HG03196 (cell line): ENCODE measurements around the gene ZNF429.
A peak's percentile ranks its signal among the peaks of the same experiment; 100 is the strongest.
"Not testable (repeated sequence)": the region's sequence is repeated elsewhere in the genome, so short reads cannot be mapped to it uniquely, and the experiment has no call there.

ENCODE experiments used
- ATAC-seq: cut with Tn5 transposase; IDR thresholded peaks from one replicate; pipeline ENCODE4 v1.9.1; 2021; ENCODE audit not compliant: unreplicated experiment

The ZNF429 gene

GRCh38 chr19:21505459-21506451, at the start of gene ZNF429:
Gene ZNF429, plus strand, starts transcription at chr19:21505602. Its CDS starts 170 bp downstream, at chr19:21505772.
- peak; percentile 100 for ATAC-seq

DNA sequence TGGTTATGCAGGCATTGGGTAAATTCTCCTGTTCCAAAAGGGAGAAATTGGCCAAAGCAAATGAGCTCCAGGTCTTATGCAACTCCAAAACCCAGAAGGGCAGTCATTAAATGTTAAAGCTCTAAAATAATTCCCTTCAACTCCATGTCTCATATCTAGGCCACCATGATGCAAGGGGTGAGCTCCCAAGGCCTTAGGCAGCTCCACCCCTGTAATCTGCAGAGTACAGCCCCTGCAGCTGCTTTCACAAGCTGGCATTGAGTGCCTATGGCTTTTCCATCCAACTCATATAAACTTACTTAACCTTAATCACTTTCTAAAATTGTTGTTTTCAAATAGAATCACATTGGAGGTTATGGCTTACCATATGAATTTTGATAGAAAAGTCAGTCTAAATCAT, 44.7 kb upstream of the ZNF429 start:
- no peak for ATAC-seq

DNA sequence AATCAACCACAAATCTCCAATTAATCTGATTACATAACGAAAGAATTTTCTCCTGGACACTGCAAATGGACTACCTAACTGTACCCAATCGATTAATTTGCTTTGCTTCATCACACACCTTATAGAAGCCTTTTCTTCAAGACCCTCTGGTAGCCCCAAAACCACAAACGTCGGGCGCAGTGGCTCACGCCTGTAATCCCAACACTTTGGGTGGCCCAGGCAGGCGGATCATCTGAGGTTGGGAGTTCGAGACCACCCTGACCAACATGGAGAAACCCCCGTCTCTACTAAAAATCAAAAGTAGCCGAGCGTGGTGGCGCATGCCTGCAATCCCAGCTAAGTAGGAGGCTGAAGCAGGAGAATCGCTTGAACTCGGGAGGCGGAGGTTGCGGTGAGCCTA, 42.9 kb upstream of the ZNF429 start:
- ATAC-seq: no peak

- ATAC-seq: no peak
Observed at GRCh38 chr19:21463449-21464105, 41.8 kb upstream of the ZNF429 start.

DNA sequence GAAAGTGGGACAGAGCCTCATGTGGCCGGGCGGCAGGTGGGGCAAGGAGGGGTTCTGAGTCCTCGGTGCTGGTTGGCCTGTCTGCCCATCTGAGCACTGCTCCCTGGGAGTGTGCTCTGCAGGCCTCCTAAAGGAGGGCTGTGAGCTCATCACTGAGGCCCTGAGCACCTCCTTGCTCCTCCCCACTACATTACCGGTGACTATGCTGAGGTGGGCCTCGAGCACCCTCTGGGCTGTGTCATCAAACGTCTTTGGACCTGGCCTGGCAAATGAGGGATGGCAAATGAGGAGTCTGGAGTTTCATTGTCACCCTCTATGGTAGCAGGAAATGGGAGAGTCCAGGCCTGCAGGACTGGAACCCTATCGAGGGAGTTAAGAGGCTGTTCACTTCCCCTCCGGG, 38.8 kb upstream of the ZNF429 start:
- no peak for ATAC-seq

DNA sequence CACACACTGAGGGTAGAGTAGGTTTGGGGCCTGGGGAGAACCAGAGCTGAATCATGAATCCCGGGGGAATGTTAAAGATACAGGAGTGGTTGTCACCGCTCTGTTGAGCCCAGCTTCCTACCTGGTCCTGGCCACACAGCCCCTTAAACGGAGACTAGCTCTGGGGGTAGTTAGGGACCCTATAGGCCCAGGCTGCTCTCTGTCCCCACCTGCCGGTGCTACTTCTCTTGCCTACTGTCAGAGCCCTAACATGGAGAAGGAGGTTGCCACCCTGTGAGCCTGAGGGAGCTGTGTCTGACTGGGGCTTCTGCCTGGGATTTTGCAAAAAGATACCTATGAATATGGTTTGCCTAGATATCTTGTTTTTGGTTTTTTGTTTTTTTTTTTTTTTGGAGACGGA, 36.6 kb upstream of the ZNF429 start:
- ATAC-seq: no peak

GRCh38 chr19:21472507-21472906, 32.9 kb upstream of the ZNF429 start:
- ATAC-seq: no peak

DNA sequence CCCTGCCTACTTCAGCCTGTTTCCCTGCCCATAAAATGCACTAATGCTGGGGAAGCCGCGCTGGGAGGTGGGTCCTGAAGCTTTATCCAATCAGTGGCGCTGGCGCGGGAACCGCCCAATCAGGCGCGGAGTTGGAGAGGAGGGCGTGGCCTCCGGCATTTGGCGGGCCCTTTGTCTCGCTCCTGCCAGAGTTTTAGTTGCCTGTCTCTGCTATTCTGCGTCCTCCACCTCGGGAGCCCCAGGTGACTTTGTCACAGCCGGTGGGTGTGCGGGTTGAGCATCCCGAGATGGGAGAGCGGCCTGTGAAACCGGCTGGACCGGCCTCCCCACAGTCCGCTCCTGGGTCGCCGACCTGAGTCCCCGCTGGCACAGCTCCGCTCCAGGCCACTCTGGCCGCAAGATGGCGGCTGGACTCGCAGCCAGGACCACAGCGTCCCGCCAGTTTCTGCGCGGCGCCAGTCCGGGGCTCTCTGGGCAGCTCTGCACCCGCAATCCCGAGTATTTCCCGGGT, 30.7 kb upstream of the ZNF429 start:
- no peak for ATAC-seq

- not testable (repeated sequence) for ATAC-seq
Observed at GRCh38 chr19:21482361-21482760, 23.0 kb upstream of the ZNF429 start.

DNA sequence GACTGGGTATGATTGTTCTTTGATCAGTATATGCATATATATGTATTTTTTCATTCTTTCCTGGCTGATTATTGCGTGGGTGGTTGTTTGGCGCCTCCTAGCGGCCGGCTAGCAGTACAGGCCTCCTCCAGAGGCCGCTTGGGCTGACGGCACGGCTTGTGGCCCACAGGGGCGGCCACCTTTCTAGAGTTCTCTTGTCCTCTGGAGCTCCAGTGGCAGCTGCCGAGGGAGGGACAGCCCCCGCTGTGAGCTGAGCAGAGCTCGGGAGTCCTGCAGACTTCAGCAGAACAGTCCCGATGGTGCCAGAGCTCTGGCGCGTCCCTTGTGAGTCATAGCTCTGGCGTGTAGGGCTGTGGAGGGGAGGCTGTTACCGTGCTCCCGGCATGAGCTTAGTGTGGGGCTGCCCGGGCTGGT, 22.5 kb upstream of the ZNF429 start:
- no peak for ATAC-seq

GRCh38 chr19:21483589-21484170, 21.7 kb upstream of the ZNF429 start:
- no peak for ATAC-seq

GRCh38 chr19:21484631-21485030, 20.8 kb upstream of the ZNF429 start:
- ATAC-seq: no peak

DNA sequence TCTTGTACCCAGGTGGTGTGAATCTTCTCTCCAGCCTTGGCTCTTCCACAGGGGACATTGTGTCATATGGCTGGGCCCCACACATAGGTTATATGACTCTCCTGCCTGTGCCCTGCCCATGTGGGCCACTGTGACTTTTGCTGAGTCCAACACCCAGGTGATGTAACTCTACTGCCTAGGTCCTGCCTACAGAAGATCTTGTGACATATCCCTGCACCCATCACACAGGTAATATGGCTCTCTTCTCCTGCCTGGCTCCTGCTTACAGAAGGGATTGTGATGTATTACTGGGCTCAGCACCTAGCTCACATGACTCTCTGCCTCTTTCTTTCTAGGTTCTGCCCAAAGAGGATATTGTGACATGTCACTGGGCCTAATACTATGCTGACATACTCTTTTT, 19.5 kb upstream of the ZNF429 start:
- no peak for ATAC-seq

- no peak for ATAC-seq
Observed at GRCh38 chr19:21487969-21488368, 17.4 kb upstream of the ZNF429 start.

DNA sequence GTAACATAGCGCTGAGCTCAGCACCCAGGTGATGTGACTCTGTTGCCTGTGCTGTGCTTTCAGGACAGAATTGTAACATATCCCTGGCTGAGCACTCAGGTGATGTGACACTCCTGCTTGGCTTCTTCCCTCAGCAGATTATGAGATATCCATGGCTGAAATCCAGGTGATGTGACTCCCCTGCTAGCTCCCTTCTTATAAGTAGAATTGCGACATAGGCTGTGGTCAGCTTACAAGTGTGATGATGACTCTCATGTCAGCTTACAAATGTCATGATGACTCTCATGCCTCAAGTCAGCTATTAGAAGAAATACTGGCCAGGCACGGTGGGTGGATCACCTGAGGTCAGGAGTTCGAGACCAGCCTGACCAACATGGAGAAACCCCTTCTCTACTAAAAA, 14.3 kb upstream of the ZNF429 start:
- no peak for ATAC-seq

DNA sequence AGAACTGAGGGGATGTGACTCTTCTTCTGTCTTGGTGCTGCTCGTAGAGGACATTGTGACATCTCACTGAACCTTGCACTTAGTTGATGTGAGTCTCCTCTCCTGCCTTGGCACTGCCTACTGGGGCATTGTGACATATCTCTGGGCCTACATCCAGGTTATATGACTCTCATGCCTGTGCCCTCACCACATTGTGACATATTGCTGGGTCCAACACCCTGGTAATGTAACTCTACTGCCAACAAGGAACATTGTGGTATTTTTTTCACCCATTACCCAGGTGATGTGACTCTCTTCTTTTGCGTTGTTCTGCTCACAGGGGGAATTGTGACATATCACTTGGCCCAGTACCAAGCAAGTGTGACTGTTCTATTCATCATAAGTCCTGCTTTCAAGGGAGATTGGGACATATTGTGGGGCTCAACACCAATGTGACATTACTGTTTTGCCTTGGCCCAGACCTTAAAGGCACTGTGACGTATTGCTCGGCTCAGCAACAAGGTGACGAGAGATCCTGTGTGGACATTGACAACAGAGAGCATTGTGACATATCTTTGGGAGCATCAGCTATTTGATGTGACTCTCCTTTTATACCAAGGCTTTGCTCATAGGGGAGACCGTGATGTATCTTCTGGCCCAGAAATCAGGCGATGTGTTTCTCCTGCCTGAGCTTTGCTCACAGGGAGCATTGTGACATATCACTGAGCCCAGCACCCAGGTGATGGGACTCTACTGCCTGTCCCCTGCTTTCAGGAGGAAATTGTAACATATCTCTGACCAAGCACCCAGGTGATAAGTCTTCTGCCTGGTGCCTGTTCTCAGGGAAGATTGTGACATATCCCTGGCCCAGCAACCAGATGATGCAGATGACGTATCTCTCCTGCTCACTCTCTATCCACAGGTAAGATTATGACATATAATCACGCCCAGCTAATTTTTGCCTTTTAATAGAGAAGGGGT, 12.2 kb upstream of the ZNF429 start:
- ATAC-seq: no peak

- no peak for ATAC-seq
Observed at GRCh38 chr19:21496876-21497275, 8.5 kb upstream of the ZNF429 start.

DNA sequence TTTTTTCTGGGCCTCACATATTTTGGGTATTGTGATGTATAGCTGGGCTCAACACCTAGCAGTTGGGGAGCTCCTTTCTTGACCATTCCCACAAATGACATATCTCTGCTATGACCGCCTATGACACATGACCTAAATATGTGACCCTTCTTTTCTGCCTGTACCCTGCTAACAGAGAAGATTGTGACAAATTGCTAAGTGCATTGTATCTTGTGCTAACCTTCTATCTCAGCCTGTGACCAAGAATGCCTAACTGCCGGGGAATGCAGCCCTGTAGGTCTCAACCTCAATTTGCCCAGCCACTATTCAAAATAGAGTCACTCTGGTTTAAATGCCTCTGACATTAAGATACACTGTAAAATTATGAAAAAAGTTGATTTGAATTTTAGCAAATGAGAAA, 6.8 kb upstream of the ZNF429 start:
- ATAC-seq: no peak

DNA sequence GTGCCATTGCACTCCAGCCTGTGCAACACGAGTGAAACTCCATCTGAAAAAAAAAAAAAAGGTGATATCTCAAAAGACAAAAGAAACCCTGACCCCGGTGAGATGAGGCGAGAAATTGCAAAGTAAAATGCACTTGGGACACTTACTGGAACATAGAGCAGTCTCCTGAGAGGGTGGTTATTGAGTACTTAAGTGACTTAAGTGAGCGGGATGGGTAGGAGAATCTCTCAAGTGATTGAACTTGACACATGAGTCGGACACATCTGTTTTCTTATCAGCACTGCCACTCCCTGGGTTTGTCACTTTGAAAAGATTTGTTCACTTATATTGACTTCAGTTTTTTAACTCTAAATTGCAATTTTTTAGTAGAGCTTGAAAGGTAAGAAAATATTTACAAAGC, 2.8 kb downstream of the ZNF429 start:
- no peak for ATAC-seq

GRCh38 chr19:21511058-21511457, 5.7 kb downstream of the ZNF429 start:
- not testable (repeated sequence) for ATAC-seq
